Subcutaneous adipose tissue (tissue), 4 donors: ENCODE results near the gene RETREG1. TPM values are rescaled to one million over a fixed set of nuclear protein-coding genes. Genes with fewer than 3 reads are reported as not detected.

Experiments used
- CTCF ChIP-seq: fragments of 450-650 bp; IDR thresholded peaks from one replicate; pipeline ENCODE4 v1.5.1; 2016; ENCODE audit warnings: low read depth, mild to moderate bottlenecking, control low read depth, antibody characterized with exemption, moderate library complexity
- total RNA-seq, 4 donors: library from RNA; depleted of rRNA; stranded (reverse); fragments of >200 nt; gene quantifications; one replicate each; pipeline ENCODE4 v1.1.0, GENCODE V29; 2016

The RETREG1 gene
- total RNA-seq, 4 donors from 2014 or later = 71.0 to 131 (median 91.7) TPM

- TF ChIP-seq CTCF = no peak
Measured at GRCh38 chr5:16529306-16529705, 87.5 kb downstream of the RETREG1 start.

- no peak for TF ChIP-seq CTCF
Measured at GRCh38 chr5:16528382-16529110, 88.3 kb downstream of the RETREG1 start.

DNA sequence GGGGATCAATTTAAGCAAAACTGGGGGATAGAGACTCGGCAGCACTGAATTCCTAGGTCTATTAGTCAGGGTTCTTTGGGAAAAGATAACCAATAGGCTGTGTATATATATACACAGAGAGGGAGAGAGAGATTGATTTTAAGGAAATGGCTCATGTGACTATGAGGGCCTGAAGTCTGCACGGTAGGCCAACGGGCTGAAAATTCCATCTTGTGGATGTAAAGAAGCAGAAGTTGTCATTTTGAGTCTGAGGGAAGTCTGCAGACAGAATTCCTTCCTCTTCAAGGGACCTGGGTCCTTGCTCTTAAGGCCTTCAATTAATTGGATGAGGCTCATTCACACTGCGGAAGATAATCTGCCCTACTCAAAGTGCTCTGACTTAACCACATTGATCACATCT, 91.1 kb downstream of the RETREG1 start:
- no peak for TF ChIP-seq CTCF

GRCh38 chr5:16524286-16524685, 92.5 kb downstream of the RETREG1 start:
- no peak for TF ChIP-seq CTCF

GRCh38 chr5:16521521-16522483, 95.0 kb downstream of the RETREG1 start:
- TF ChIP-seq CTCF = no peak

- no peak for TF ChIP-seq CTCF
Measured at GRCh38 chr5:16520841-16521240, 96.0 kb downstream of the RETREG1 start.

- TF ChIP-seq CTCF = no peak
Measured at GRCh38 chr5:16519435-16519834, 97.4 kb downstream of the RETREG1 start.
